Vagina (tissue), 2 donors: ENCODE measurements around the gene STX7. TPM values are rescaled to one million over a fixed set of nuclear protein-coding genes. Genes with fewer than 3 reads are reported as not detected.

Experiments used
- DNase-seq, 2 donors: peaks; one replicate each; pipeline ENCODE4 v3.0.0-alpha.2; 2017; ENCODE audit errors: extremely low spot score in 2 of 2
- H3K27ac ChIP-seq: fragments of 200-600 bp; sonication (generic); one replicate; pipeline ENCODE4 v1.5.1; 2019
- H3K27me3 ChIP-seq: fragments of 200-600 bp; sonication (generic); one replicate; pipeline ENCODE4 v1.5.1; 2019
- H3K36me3 ChIP-seq, 2 donors: fragments of 200-600 bp; sonication (generic); one replicate each; pipeline ENCODE4 v1.5.1; 2017 to 2019
- H3K4me1 ChIP-seq: fragments of 200-600 bp; sonication (generic); one replicate; pipeline ENCODE4 v1.5.1; 2019
- H3K4me3 ChIP-seq, 2 donors: fragments of 200-600 bp; sonication (generic); 1 replicate in 1 of 2; 2 replicates in 1 of 2; pipeline ENCODE4 v1.5.1; 2016 to 2019
- H3K9me3 ChIP-seq: fragments of 200-600 bp; sonication (generic); one replicate; pipeline ENCODE4 v1.5.1; 2019
- POLR2A ChIP-seq, 2 donors: fragments of 450-650 bp; IDR thresholded peaks; one replicate each; pipeline ENCODE4 v1.6.1; 2017; ENCODE audit warnings: antibody characterized with exemption in 2 of 2, mild to moderate bottlenecking in 2 of 2, moderate library complexity in 2 of 2
- POLR2AphosphoS5 ChIP-seq, 2 donors: sonication (generic); formaldehyde crosslinking; IDR thresholded peaks; one replicate each; pipeline ENCODE4 v1.9.0; 2017; ENCODE audit warnings: antibody characterized with exemption in 2 of 2, mild to moderate bottlenecking in 2 of 2, low read depth in 1 of 2; ENCODE audit not compliant: insufficient read depth in 1 of 2
- intact Hi-C: fragments of 100-400 bp; cut with DNase I; formaldehyde crosslinking; loops from one replicate; pipeline ENCODE4 v1.15.1; 2023
- total RNA-seq: library from RNA; depleted of rRNA; stranded (reverse); fragments of >200 nt; gene quantifications from one replicate; pipeline ENCODE4 v1.2.3, GENCODE V29; 2016
- TF ChIP-seq, protein P1 (sequence below), 3 experiments: fragments of 450-650 bp in 2 of 3; fragments of 200-600 bp in 1 of 3; sonication (generic) in 1 of 3; IDR thresholded peaks; one replicate each; pipeline ENCODE4 v1.5.1; 2017 to 2019; ENCODE audit warnings: antibody characterized with exemption in 3 of 3, mild to moderate bottlenecking in 2 of 3, moderate library complexity in 2 of 3

STX7 gene
- total RNA-seq, 1 donor from 2014 or later, result 26.8 TPM

DNA sequence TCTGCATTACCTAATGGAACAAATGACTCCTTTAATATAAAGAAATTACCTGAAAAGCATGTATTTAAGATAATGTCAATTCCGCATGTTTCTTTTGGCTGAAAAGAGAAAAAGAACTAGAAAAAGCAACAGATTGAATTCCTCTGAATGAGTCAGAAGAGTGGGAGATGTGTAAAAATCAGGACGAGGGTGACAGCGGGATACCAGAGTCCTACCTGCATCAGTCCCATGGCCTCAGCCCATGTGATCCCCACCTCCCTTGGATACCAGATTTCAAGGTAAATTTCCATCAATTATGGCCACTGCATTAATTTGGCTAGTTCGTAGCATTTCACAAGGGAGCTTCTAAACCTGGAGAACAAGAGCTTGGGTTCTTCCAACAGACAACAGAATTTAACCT is 101.6 kb downstream of the STX7 start:
- no peaks in the 10 kb centered on the region for H3K4me1 ChIP-seq
- intact Hi-C loops, result no loop called here
- H3K36me3 ChIP-seq, result no peaks in the 10 kb centered on the region
- TF ChIP-seq POLR2A (IDR thresholded peaks at IDR 0.05), result no peak
- TF ChIP-seq, protein P1, sequence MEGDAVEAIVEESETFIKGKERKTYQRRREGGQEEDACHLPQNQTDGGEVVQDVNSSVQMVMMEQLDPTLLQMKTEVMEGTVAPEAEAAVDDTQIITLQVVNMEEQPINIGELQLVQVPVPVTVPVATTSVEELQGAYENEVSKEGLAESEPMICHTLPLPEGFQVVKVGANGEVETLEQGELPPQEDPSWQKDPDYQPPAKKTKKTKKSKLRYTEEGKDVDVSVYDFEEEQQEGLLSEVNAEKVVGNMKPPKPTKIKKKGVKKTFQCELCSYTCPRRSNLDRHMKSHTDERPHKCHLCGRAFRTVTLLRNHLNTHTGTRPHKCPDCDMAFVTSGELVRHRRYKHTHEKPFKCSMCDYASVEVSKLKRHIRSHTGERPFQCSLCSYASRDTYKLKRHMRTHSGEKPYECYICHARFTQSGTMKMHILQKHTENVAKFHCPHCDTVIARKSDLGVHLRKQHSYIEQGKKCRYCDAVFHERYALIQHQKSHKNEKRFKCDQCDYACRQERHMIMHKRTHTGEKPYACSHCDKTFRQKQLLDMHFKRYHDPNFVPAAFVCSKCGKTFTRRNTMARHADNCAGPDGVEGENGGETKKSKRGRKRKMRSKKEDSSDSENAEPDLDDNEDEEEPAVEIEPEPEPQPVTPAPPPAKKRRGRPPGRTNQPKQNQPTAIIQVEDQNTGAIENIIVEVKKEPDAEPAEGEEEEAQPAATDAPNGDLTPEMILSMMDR (IDR thresholded peaks at IDR 0.05), result no peak
- TF ChIP-seq POLR2AphosphoS5 (IDR thresholded peaks at IDR 0.05; ENCODE audit: insufficient read depth in 1 of 2, low read depth in 1 of 2), result no peak
- H3K27ac ChIP-seq, result no peak overlapping the region
- H3K4me3 ChIP-seq, result no peak overlapping the region
- no peak for DNase-seq
- H3K9me3 ChIP-seq, result no peaks in the 10 kb centered on the region
- H3K27me3 ChIP-seq, result no peaks in the 10 kb centered on the region

- TF ChIP-seq, protein P1 (IDR thresholded peaks at IDR 0.05), result no peak
- TF ChIP-seq POLR2AphosphoS5 (IDR thresholded peaks at IDR 0.05; ENCODE audit: insufficient read depth in 1 of 2, low read depth in 1 of 2) (no peak), POLR2A (IDR thresholded peaks at IDR 0.05) (no peak)
- intact Hi-C loops, result no loop called here
- no peaks in the 10 kb centered on the region for H3K4me1 ChIP-seq
- no peak overlapping the region for H3K4me3 ChIP-seq
- no peaks in the 10 kb centered on the region for H3K9me3 ChIP-seq
- H3K27ac ChIP-seq, result no peak overlapping the region
- no peaks in the 10 kb centered on the region for H3K27me3 ChIP-seq
- no peaks in the 10 kb centered on the region for H3K36me3 ChIP-seq
- DNase-seq, result no peak
Measured at GRCh38 chr6:132410830-132411229, 102.1 kb downstream of the STX7 start.

DNA sequence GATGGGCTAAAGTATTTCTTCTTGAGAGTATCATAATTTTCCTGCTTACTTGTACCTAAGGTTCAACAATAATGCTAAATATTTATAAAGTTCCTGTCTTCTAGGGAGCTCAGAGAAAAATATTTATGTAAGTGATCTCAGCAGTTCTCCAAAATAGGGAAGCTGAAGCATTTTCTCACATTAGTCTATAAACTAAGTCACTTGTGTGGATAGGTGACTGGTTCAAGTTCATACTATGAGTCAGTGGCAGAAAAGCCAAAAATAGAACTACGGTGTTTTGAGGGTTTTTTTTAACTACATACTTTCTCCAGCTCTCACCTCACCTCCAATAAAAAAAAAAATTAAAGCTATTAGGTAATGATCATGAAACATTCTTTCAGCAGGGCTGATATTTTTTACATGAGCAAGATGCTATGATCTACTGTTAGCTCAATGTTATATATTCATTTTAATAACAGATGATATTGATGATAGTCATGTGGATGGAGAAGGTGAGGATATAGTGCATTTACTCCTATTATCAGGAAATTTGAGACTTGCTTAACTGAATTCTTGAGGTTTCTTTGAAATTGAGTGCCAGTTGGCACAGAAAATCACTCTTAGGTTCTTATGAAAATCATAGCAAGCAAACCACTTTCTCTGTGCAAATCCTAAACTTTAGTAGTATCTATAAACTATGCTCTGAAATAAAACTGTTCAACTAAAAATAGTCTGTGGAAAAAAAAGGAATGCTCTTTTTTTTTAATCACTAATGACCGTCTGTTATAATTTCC is 107.6 kb downstream of the STX7 start:
- no peaks in the 10 kb centered on the region for H3K27me3 ChIP-seq
- TF ChIP-seq, protein P1 (IDR thresholded peaks at IDR 0.05), result no peak
- TF ChIP-seq POLR2AphosphoS5 (IDR thresholded peaks at IDR 0.05; ENCODE audit: insufficient read depth in 1 of 2, low read depth in 1 of 2) (no peak), POLR2A (IDR thresholded peaks at IDR 0.05) (no peak)
- H3K9me3 ChIP-seq, result no peaks in the 10 kb centered on the region
- intact Hi-C loops, result no loop called here
- no peak overlapping the region for H3K4me3 ChIP-seq
- no peaks in the 10 kb centered on the region for H3K36me3 ChIP-seq
- H3K4me1 ChIP-seq, result peaks cover 13% of the 10 kb centered on the region
- H3K27ac ChIP-seq, result no peak overlapping the region
- DNase-seq, result no peak

DNA sequence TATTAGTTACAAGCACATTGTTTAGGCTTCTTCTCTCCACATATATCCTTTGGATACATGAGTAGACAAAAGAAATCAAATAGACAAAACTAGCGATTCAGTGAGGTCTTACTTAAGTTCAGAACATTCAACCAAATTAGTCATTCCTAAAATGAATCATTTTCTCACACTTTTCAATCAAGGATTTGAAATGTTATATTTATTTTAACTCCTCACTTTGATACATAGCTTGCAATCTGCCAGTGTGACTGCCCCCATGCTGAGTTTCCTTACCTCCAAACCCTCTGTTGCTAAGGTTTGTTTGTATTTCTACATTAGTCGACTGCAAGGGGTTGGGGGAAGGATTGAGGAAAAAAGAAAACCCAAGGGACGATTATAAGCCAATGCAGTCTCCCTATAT is 108.2 kb downstream of the STX7 start:
- intact Hi-C loops, result no loop called here
- Histone ChIP-seq H3K9me3 (no peaks in the 10 kb centered on the region), H3K27me3 (no peaks in the 10 kb centered on the region), H3K36me3 (no peaks in the 10 kb centered on the region), H3K4me1 (peaks cover 15% of the 10 kb centered on the region), H3K27ac (no peak overlapping the region), H3K4me3 (no peak overlapping the region)
- TF ChIP-seq POLR2AphosphoS5 (IDR thresholded peaks at IDR 0.05; ENCODE audit: insufficient read depth in 1 of 2, low read depth in 1 of 2) (no peak), POLR2A (IDR thresholded peaks at IDR 0.05) (no peak)
- TF ChIP-seq, protein P1 (IDR thresholded peaks at IDR 0.05), result no peak
- DNase-seq, result no peak

GRCh38 chr6:132404330-132404729 is 108.6 kb downstream of the STX7 start:
- Histone ChIP-seq H3K36me3 (no peaks in the 10 kb centered on the region), H3K9me3 (no peaks in the 10 kb centered on the region), H3K4me1 (peaks cover 19% of the 10 kb centered on the region), H3K27ac (no peak overlapping the region), H3K27me3 (no peaks in the 10 kb centered on the region), H3K4me3 (no peak overlapping the region)
- TF ChIP-seq POLR2A (IDR thresholded peaks at IDR 0.05) (no peak), POLR2AphosphoS5 (IDR thresholded peaks at IDR 0.05; ENCODE audit: insufficient read depth in 1 of 2, low read depth in 1 of 2) (no peak)
- TF ChIP-seq, protein P1 (IDR thresholded peaks at IDR 0.05), result no peak
- intact Hi-C loops, result no loop called here
- no peak for DNase-seq
